HUES6 (cell line): Measurements from ENCODE around the gene PARP8.

Experiments
- H3K27ac ChIP-seq: 2 replicates; pipeline ENCODE4 v1.7.0; 2013; ENCODE audit warnings: low read depth, mild to moderate bottlenecking, low read length, inconsistent platforms
- H3K27me3 ChIP-seq: 2 replicates; pipeline ENCODE4 v1.6.1; 2013; ENCODE audit warnings: low read length; ENCODE audit not compliant: control insufficient read depth, insufficient read depth
- H3K36me3 ChIP-seq: 2 replicates; pipeline ENCODE4 v1.6.1; 2013; ENCODE audit warnings: low read length; ENCODE audit not compliant: control insufficient read depth, insufficient read depth
- H3K4me1 ChIP-seq: 2 replicates; pipeline ENCODE4 v1.6.1; 2013; ENCODE audit warnings: low read length; ENCODE audit not compliant: control insufficient read depth, insufficient read depth
- H3K4me3 ChIP-seq: 2 replicates; pipeline ENCODE4 v1.5.1; 2013; ENCODE audit warnings: low read depth, low read length
- H3K9ac ChIP-seq: one replicate; pipeline ENCODE4 v1.6.1; 2013; ENCODE audit warnings: mild to moderate bottlenecking, low read length
- H3K9me3 ChIP-seq: 2 replicates; pipeline ENCODE4 v1.6.1; 2013; ENCODE audit warnings: low read depth, low read length; ENCODE audit not compliant: control insufficient read depth, insufficient read depth

The PARP8 gene

GRCh38 chr5:50813691-50814090 is 147.3 kb downstream of the PARP8 start:
- no peak overlapping the region for H3K27ac ChIP-seq
- no peak overlapping the region for H3K4me3 ChIP-seq
- no peaks in the 10 kb centered on the region for H3K9me3 ChIP-seq
- H3K9ac ChIP-seq, result no peak overlapping the region
- H3K4me1 ChIP-seq, result no peaks in the 10 kb centered on the region
- H3K36me3 ChIP-seq, result 0 out of 2 replicates have a peak, but pooled peaks cover 4% of the 10 kb centered on the region
- no peaks in the 10 kb centered on the region for H3K27me3 ChIP-seq

- H3K9ac ChIP-seq, result no peak overlapping the region
- H3K27ac ChIP-seq, result no peak overlapping the region
- H3K36me3 ChIP-seq, result 0 out of 2 replicates have a peak, but pooled peaks cover 4% of the 10 kb centered on the region
- no peak overlapping the region for H3K4me3 ChIP-seq
- H3K4me1 ChIP-seq, result no peaks in the 10 kb centered on the region
- no peaks in the 10 kb centered on the region for H3K9me3 ChIP-seq
- H3K27me3 ChIP-seq, result no peaks in the 10 kb centered on the region
These were observed 148.1 kb downstream of the PARP8 start for GRCh38 chr5:50814556-50814955.

GRCh38 chr5:50822046-50822445 is 155.6 kb downstream of the PARP8 start:
- no peaks in the 10 kb centered on the region for H3K4me1 ChIP-seq
- no peak overlapping the region for H3K4me3 ChIP-seq
- peaks cover 14% of the 10 kb centered on the region for H3K36me3 ChIP-seq
- no peaks in the 10 kb centered on the region for H3K9me3 ChIP-seq
- no peak overlapping the region for H3K27ac ChIP-seq
- H3K27me3 ChIP-seq, result no peaks in the 10 kb centered on the region
- H3K9ac ChIP-seq, result no peak overlapping the region

GRCh38 chr5:50822761-50823160 is 156.3 kb downstream of the PARP8 start:
- no peaks in the 10 kb centered on the region for H3K4me1 ChIP-seq
- H3K27me3 ChIP-seq, result no peaks in the 10 kb centered on the region
- H3K4me3 ChIP-seq, result no peak overlapping the region
- no peak overlapping the region for H3K9ac ChIP-seq
- no peaks in the 10 kb centered on the region for H3K9me3 ChIP-seq
- no peak overlapping the region for H3K27ac ChIP-seq
- H3K36me3 ChIP-seq, result peaks cover 16% of the 10 kb centered on the region

GRCh38 chr5:50823568-50823967 is 157.1 kb downstream of the PARP8 start:
- Histone ChIP-seq H3K27me3 (no peaks in the 10 kb centered on the region), H3K9me3 (no peaks in the 10 kb centered on the region), H3K27ac (no peak overlapping the region)

GRCh38 chr5:50824109-50824508 is 157.7 kb downstream of the PARP8 start:
- Histone ChIP-seq H3K27ac (no peak overlapping the region), H3K9ac (no peak overlapping the region), H3K36me3 (peaks cover 27% of the 10 kb centered on the region), H3K4me3 (no peak overlapping the region), H3K4me1 (no peaks in the 10 kb centered on the region), H3K9me3 (no peaks in the 10 kb centered on the region), H3K27me3 (no peaks in the 10 kb centered on the region)

More at GRCh38 chr5:50823568-50823967, 157.1 kb downstream of the PARP8 start:
- no peak overlapping the region for H3K4me3 ChIP-seq
- no peaks in the 10 kb centered on the region for H3K4me1 ChIP-seq
- H3K9ac ChIP-seq, result no peak overlapping the region
- H3K36me3 ChIP-seq, result peaks cover 23% of the 10 kb centered on the region

- Histone ChIP-seq H3K4me3 (no peak overlapping the region), H3K4me1 (no peaks in the 10 kb centered on the region), H3K36me3 (peaks cover 27% of the 10 kb centered on the region), H3K9me3 (no peaks in the 10 kb centered on the region), H3K27me3 (no peaks in the 10 kb centered on the region), H3K27ac (no peak overlapping the region), H3K9ac (no peak overlapping the region)
These were observed 161.2 kb downstream of the PARP8 start for GRCh38 chr5:50827516-50828247.

- Histone ChIP-seq H3K4me1 (no peaks in the 10 kb centered on the region), H3K36me3 (peaks cover 22% of the 10 kb centered on the region)
These were observed 162.6 kb downstream of the PARP8 start for GRCh38 chr5:50829023-50829422.

GRCh38 chr5:50832657-50833284 is 166.3 kb downstream of the PARP8 start:
- no peaks in the 10 kb centered on the region for H3K9me3 ChIP-seq
- peaks cover 24% of the 10 kb centered on the region for H3K36me3 ChIP-seq
- no peaks in the 10 kb centered on the region for H3K4me1 ChIP-seq
- no peak overlapping the region for H3K4me3 ChIP-seq
- H3K9ac ChIP-seq, result no peak overlapping the region
- H3K27me3 ChIP-seq, result no peaks in the 10 kb centered on the region
- no peak overlapping the region for H3K27ac ChIP-seq

More at GRCh38 chr5:50829023-50829422, 162.6 kb downstream of the PARP8 start:
- no peak overlapping the region for H3K9ac ChIP-seq
- no peak overlapping the region for H3K27ac ChIP-seq
- H3K9me3 ChIP-seq, result no peaks in the 10 kb centered on the region
- no peaks in the 10 kb centered on the region for H3K27me3 ChIP-seq
- H3K4me3 ChIP-seq, result no peak overlapping the region

GRCh38 chr5:50836356-50836755 is 169.9 kb downstream of the PARP8 start:
- Histone ChIP-seq H3K9me3 (no peaks in the 10 kb centered on the region), H3K27ac (no peak overlapping the region), H3K4me3 (no peak overlapping the region), H3K9ac (no peak overlapping the region), H3K27me3 (no peaks in the 10 kb centered on the region), H3K36me3 (peaks cover 5% of the 10 kb centered on the region; the same call in 1 of the 2 replicates), H3K4me1 (no peaks in the 10 kb centered on the region)

GRCh38 chr5:50839472-50839871 is 173.0 kb downstream of the PARP8 start:
- Histone ChIP-seq H3K27me3 (no peaks in the 10 kb centered on the region), H3K36me3 (peaks cover 6% of the 10 kb centered on the region; the same call in 1 of the 2 replicates), H3K4me1 (no peaks in the 10 kb centered on the region), H3K27ac (no peak overlapping the region), H3K4me3 (no peak overlapping the region), H3K9ac (no peak overlapping the region), H3K9me3 (no peaks in the 10 kb centered on the region)
